Fibroblast of mammary gland (primary cell): ENCODE measurements around the gene ZKSCAN3.

ENCODE experiments used
- DNase-seq: peaks from one replicate; pipeline ENCODE4 v3.0.0-alpha.2; 2010; ENCODE audit warnings: low read depth
- H3K4me3 ChIP-seq: 2 replicates; pipeline ENCODE4 v1.5.1; 2011; ENCODE audit warnings: low read depth, mild to moderate bottlenecking, low read length, moderate library complexity; ENCODE audit not compliant: control insufficient read depth
- CTCF ChIP-seq: conservative IDR thresholded peaks from 2 replicates; pipeline ENCODE4 v1.5.1; 2011; ENCODE audit warnings: low read depth, low read length, inconsistent platforms; ENCODE audit not compliant: control insufficient read depth, insufficient read depth

ZKSCAN3 gene

DNA sequence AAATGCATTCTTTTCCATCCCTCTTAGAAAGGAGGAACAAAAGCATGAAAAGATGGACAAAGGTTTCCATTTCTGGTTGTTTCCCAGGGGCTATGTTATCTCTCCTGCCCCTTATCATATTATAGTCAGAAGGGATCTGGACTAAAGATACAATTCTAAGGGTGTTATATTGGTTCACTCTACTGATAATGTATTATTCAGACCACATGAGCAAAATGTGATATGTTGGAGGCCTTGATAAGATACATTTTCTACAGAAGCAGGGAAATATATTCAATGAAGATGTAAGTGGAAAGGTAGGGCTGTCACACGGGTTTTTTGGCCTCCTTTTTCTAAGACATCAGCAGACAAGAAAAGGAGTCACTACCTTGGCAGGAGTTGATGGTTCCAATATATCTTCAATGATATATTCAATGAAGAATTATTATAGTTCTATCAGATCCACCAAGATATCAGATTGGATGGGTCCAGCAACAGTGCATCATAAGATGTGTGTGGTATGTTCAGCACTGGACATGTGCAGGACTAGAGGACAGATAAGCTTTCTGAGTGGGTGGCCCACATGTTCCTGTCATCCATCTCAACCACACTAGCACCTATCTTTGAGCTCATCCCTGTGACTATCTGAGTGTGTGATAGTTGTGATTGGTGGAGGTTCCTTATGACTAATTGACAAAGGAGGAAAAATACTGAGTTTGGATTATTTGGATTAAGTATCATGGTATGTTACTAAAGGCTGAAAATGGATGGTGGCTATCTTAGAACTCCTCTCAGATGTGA is 5.7 kb upstream of the ZKSCAN3 start:
- no peak for DNase-seq
- H3K4me3 ChIP-seq = no peak overlapping the region
- no peak for TF ChIP-seq CTCF

- TF ChIP-seq CTCF = no peak
These were observed 4.5 kb upstream of the ZKSCAN3 start for GRCh38 chr6:28345201-28345600.

GRCh38 chr6:28347119-28347518 is 2.6 kb upstream of the ZKSCAN3 start:
- DNase-seq = no peak
- H3K4me3 ChIP-seq = no peak overlapping the region
- no peak for TF ChIP-seq CTCF

More at GRCh38 chr6:28345201-28345600, 4.5 kb upstream of the ZKSCAN3 start:
- no peak for DNase-seq
- H3K4me3 ChIP-seq = no peak overlapping the region

DNA sequence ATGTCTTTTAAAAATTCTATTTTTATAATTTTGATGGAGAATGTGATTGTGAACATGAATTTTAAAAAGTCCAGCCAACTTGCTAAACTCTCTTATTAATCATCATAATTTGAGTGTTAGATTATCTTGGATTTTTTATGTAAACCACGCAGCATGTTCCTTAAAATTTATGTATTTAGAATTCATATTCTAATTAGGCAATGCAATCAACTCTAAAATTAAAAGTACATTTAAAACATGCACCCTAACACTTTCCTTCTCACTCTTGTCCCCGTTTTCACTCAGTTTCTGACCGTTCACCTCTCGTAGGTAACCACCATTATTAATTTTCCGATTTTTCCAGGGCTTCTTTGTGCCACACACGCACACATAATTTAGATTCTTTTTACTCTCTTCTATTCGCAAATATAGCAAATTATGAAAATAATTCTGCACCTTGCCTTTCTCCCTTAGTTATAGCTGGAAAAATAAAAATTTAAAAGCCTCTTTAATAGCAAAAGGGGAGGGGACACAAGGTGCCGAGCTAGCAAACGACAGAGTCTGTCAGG is 329 bp upstream of the ZKSCAN3 start:
- TF ChIP-seq CTCF = no peak
- peak overlapping the region; percentile 84 for H3K4me3 ChIP-seq
- DNase-seq = no peak

DNA sequence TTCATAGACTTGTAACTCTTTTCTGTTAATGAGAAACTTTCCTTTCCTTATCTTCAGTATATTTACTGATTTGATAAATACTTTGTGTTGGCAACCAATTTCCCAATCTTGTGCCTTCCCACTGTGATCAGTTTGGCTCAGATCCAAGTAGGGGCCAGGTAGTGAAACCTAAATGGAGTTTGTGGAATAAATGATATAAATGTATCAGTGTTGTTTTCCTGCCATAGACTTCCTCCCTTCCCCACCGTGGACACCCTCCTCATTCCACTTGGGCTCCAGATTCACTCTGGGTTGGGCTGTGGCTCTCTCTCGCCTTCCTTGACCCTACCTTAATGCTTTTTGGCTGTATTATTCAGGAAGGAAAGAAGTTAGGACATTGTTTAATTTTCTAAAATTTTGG is 1.3 kb downstream of the ZKSCAN3 start:
- DNase-seq = no peak
- no peak overlapping the region for H3K4me3 ChIP-seq
- TF ChIP-seq CTCF = no peak

DNA sequence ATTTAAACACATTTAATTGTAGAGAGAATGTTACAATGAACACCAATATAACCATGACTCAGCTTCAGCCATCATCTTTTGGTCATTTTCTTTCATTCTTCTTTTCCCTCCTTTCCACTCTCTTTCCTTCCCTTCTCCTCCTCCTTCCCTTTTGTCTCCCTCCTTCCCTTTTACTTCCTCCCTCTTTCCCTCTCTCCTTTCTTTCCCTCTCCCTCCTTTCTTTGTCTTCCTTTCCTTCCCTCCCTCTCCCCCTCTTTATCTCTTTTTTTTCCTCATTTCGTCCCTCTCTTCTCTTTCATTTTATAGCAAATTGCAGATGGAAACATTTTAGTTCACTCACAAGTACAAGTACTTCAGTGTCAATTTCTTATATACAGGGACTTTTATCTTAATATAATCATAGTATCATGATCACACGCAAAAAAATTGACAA is 1.8 kb downstream of the ZKSCAN3 start:
- no peak for DNase-seq
- H3K4me3 ChIP-seq = no peak overlapping the region
- TF ChIP-seq CTCF = no peak

DNA sequence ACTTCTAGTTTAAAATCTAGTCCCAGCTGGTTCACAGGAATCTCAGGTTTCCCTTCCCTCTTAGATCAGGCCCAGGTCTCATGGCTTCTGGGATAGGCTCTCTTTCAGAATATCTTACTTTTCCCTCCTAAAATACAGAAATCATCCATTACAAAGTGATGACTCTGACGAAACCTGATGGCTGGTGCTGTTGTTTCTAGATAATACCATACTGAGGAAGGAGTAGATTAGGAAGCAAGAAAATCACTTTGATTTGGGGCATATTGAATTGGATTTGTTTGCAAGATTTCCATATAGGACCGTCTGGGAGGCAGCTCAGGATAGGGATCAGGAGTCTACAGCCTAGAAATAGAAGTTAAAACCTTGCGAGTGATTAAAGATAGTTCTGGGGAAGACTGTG is 3.6 kb downstream of the ZKSCAN3 start:
- no peak for TF ChIP-seq CTCF
- no peak overlapping the region for H3K4me3 ChIP-seq
- DNase-seq = no peak
